Kidney epithelial cell (primary cell): ENCODE results near the gene CDH12. TPM values are rescaled to one million over a fixed set of nuclear protein-coding genes. Genes with fewer than 3 reads are reported as not detected.

Experiments used
- DNase-seq: peaks from one replicate; pipeline ENCODE4 v3.0.0-alpha.2; 2010; ENCODE audit warnings: low read depth
- H3K27me3 ChIP-seq: 2 replicates; pipeline ENCODE4 v1.6.0; 2011; ENCODE audit warnings: low read length; ENCODE audit not compliant: control insufficient read depth, insufficient read depth
- H3K36me3 ChIP-seq: 2 replicates; pipeline ENCODE4 v1.5.1; 2011; ENCODE audit warnings: low read length; ENCODE audit not compliant: control insufficient read depth, insufficient read depth
- H3K4me3 ChIP-seq: 2 replicates; pipeline ENCODE4 v1.5.1; 2011; ENCODE audit warnings: low read depth, mild to moderate bottlenecking, control low read depth, low read length
- CTCF ChIP-seq: IDR thresholded peaks from 2 replicates; pipeline ENCODE4 v1.5.1; 2011; ENCODE audit warnings: mild to moderate bottlenecking, moderate library complexity, low read length, control low read depth, inconsistent platforms; ENCODE audit not compliant: insufficient read depth, poor library complexity, severe bottlenecking
- total RNA-seq: library from RNA; depleted of rRNA; stranded (reverse); fragments of >200 nt; gene quantifications from 2 replicates; pipeline ENCODE4 v1.2.3, GENCODE V29; 2015

CDH12 gene
- total RNA-seq, 1 donor from 2014 or later = not detected

GRCh38 chr5:22650511-22650910, 202.6 kb downstream of the CDH12 start:
- H3K4me3 ChIP-seq = no peak overlapping the region
- TF ChIP-seq CTCF = no peak
- no peaks in the 10 kb centered on the region for H3K27me3 ChIP-seq
- no peak for DNase-seq
- H3K36me3 ChIP-seq = no peaks in the 10 kb centered on the region

GRCh38 chr5:22649074-22649473, 204.1 kb downstream of the CDH12 start:
- TF ChIP-seq CTCF = no peak
- H3K36me3 ChIP-seq = no peaks in the 10 kb centered on the region
- H3K4me3 ChIP-seq = no peak overlapping the region
- H3K27me3 ChIP-seq = no peaks in the 10 kb centered on the region
- DNase-seq = no peak

GRCh38 chr5:22644859-22645258, 208.3 kb downstream of the CDH12 start:
- Histone ChIP-seq H3K36me3 (no peaks in the 10 kb centered on the region), H3K27me3 (no peaks in the 10 kb centered on the region), H3K4me3 (no peak overlapping the region)
- DNase-seq = no peak
- no peak for TF ChIP-seq CTCF

GRCh38 chr5:22643356-22643755, 209.8 kb downstream of the CDH12 start:
- DNase-seq = no peak
- Histone ChIP-seq H3K36me3 (no peaks in the 10 kb centered on the region), H3K4me3 (no peak overlapping the region), H3K27me3 (no peaks in the 10 kb centered on the region)
- no peak for TF ChIP-seq CTCF

GRCh38 chr5:22631683-22632082, 221.5 kb downstream of the CDH12 start:
- Histone ChIP-seq H3K27me3 (no peaks in the 10 kb centered on the region), H3K36me3 (no peaks in the 10 kb centered on the region), H3K4me3 (no peak overlapping the region)
- TF ChIP-seq CTCF = no peak
- DNase-seq = no peak

GRCh38 chr5:22627029-22627428, 226.1 kb downstream of the CDH12 start:
- Histone ChIP-seq H3K36me3 (no peaks in the 10 kb centered on the region), H3K4me3 (no peak overlapping the region), H3K27me3 (no peaks in the 10 kb centered on the region)
- TF ChIP-seq CTCF = no peak
- DNase-seq = no peak
